BE2C (cell line): ENCODE measurements around the gene GAD2.

Experiments
- DNase-seq: peaks from one replicate; pipeline ENCODE4 v3.0.0-alpha.2; 2020
- H3K27me3 ChIP-seq: fragments of 250-450 bp; sonication (Bioruptor Pico); 2 replicates; pipeline ENCODE4 v1.5.1; 2020; ENCODE audit warnings: mild to moderate bottlenecking
- H3K36me3 ChIP-seq: fragments of 250-450 bp; sonication (Bioruptor Pico); 2 replicates; pipeline ENCODE4 v1.5.1; 2020; ENCODE audit warnings: mild to moderate bottlenecking
- H3K4me1 ChIP-seq: fragments of 250-450 bp; sonication (Bioruptor Pico); 2 replicates; pipeline ENCODE4 v1.5.1; 2020
- H3K4me3 ChIP-seq: 2 replicates; pipeline ENCODE4 v1.5.1; 2011; ENCODE audit warnings: low read depth, low read length
- H3K9me3 ChIP-seq: fragments of 250-450 bp; sonication (Bioruptor Pico); 2 replicates; pipeline ENCODE4 v1.5.1; 2020
- CTCF ChIP-seq: IDR thresholded peaks from 2 replicates; pipeline ENCODE4 v1.5.1; 2012; ENCODE audit warnings: mild to moderate bottlenecking, low read depth, low read length

The GAD2 gene

GRCh38 chr10:26327811-26328210, 111.2 kb downstream of the GAD2 start:
- Histone ChIP-seq H3K9me3 (no peaks in the 10 kb centered on the region), H3K27me3 (no peaks in the 10 kb centered on the region), H3K4me3 (no peak overlapping the region), H3K4me1 (no peaks in the 10 kb centered on the region), H3K36me3 (no peaks in the 10 kb centered on the region)
- no peak for DNase-seq
- TF ChIP-seq CTCF = no peak

GRCh38 chr10:26331371-26331770, 114.8 kb downstream of the GAD2 start:
- Histone ChIP-seq H3K27me3 (no peaks in the 10 kb centered on the region), H3K4me1 (no peaks in the 10 kb centered on the region), H3K9me3 (no peaks in the 10 kb centered on the region), H3K4me3 (no peak overlapping the region), H3K36me3 (no peaks in the 10 kb centered on the region)
- TF ChIP-seq CTCF = no peak
- no peak for DNase-seq

- no peak overlapping the region for H3K4me3 ChIP-seq
- no peaks in the 10 kb centered on the region for H3K9me3 ChIP-seq
- no peaks in the 10 kb centered on the region for H3K36me3 ChIP-seq
- TF ChIP-seq CTCF = no peak
- no peaks in the 10 kb centered on the region for H3K4me1 ChIP-seq
- DNase-seq = no peak
- H3K27me3 ChIP-seq = no peaks in the 10 kb centered on the region
These were observed 117.8 kb downstream of the GAD2 start for GRCh38 chr10:26334232-26334931.

GRCh38 chr10:26334932-26335573, 118.5 kb downstream of the GAD2 start:
- H3K9me3 ChIP-seq = no peaks in the 10 kb centered on the region
- no peaks in the 10 kb centered on the region for H3K27me3 ChIP-seq
- H3K4me1 ChIP-seq = no peaks in the 10 kb centered on the region
- no peak overlapping the region for H3K4me3 ChIP-seq
- H3K36me3 ChIP-seq = no peaks in the 10 kb centered on the region
- DNase-seq = peak; percentile 40
- peak; percentile 73 for TF ChIP-seq CTCF

GRCh38 chr10:26335574-26336093, 119.1 kb downstream of the GAD2 start:
- Histone ChIP-seq H3K4me1 (no peaks in the 10 kb centered on the region), H3K9me3 (no peaks in the 10 kb centered on the region), H3K27me3 (no peaks in the 10 kb centered on the region), H3K4me3 (no peak overlapping the region), H3K36me3 (no peaks in the 10 kb centered on the region)
- DNase-seq = no peak
- no peak for TF ChIP-seq CTCF

- H3K36me3 ChIP-seq = no peaks in the 10 kb centered on the region
- no peak for TF ChIP-seq CTCF
- DNase-seq = no peak
These were observed 120.4 kb downstream of the GAD2 start for GRCh38 chr10:26336979-26337378.

More at GRCh38 chr10:26336979-26337378, 120.4 kb downstream of the GAD2 start:
- no peaks in the 10 kb centered on the region for H3K4me1 ChIP-seq
- H3K9me3 ChIP-seq = no peaks in the 10 kb centered on the region
- no peak overlapping the region for H3K4me3 ChIP-seq
- no peaks in the 10 kb centered on the region for H3K27me3 ChIP-seq
